ENCODE data around the gene CLEC16A. TPM values are rescaled to one million over a fixed set of nuclear protein-coding genes. Genes with fewer than 3 reads are reported as not detected.

CLEC16A gene
- polyA plus RNA-seq, 3 donors: 3.4 to 12.0 (median 5.8) TPM

- no peaks in the 10 kb centered on the region for H3K9me3 ChIP-seq (replicated peaks in 1 of 2; ENCODE audit: control insufficient read depth in 1 of 2, insufficient read depth in 1 of 2, low read length in 2 of 2)
- no peaks in the 10 kb centered on the region for H3K9me3 Mint-ChIP-seq
- intact Hi-C loops (cut with micrococcal nuclease): no loop called here
- no peak for DNase-seq
- peaks cover 17% of the 10 kb centered on the region for H3K4me1 Mint-ChIP-seq
- H3K9ac ChIP-seq (ENCODE audit: insufficient read depth, low read length, poor library complexity, severe bottlenecking): no peak overlapping the region
- H3K4me2 ChIP-seq (replicated peaks; ENCODE audit: extremely low read depth, low read length, poor library complexity, severe bottlenecking): no peak overlapping the region
- WGBS (ENCODE audit: insufficient coverage): no CpG with 5 or more reads among the region's 5 CpGs
- no peak overlapping the region for H3K27ac ChIP-seq (ENCODE audit: low read depth in 1 of 2, low read length in 2 of 2)
- H3K4me1 ChIP-seq (ENCODE audit: control insufficient read depth in 1 of 2, insufficient read depth in 2 of 2, low read length in 2 of 2): peaks cover 16 to 18% of the 10 kb centered on the region in 2 donors
- no peak overlapping the region for H3K4me3 ChIP-seq (replicated peaks in 1 of 3; ENCODE audit: low read depth in 2 of 3, low read length in 3 of 3)
- H3K27me3 Mint-ChIP-seq (ENCODE audit: low read depth in 3 of 3): peaks cover 0 to 3% (median 0%) of the 10 kb centered on the region in 3 donors
- no peak for TF ChIP-seq CTCF (IDR thresholded peaks at IDR 0.05)
- H3K27me3 ChIP-seq (ENCODE audit: control insufficient read depth in 2 of 2, insufficient read depth in 2 of 2, low read length in 2 of 2): no peaks in the 10 kb centered on the region
- H3K36me3 Mint-ChIP-seq: peaks cover 29 to 37% of the 10 kb centered on the region in 2 donors
- H2AFZ ChIP-seq (ENCODE audit: insufficient read depth, low read depth, low read length, poor library complexity, severe bottlenecking): no peak overlapping the region
- peaks cover 12 to 36% of the 10 kb centered on the region in 2 donors for H3K36me3 ChIP-seq (replicated peaks in 1 of 2; ENCODE audit: control insufficient read depth in 1 of 2, insufficient read depth in 2 of 2, low read length in 2 of 2)
- no peak overlapping the region for H3K4me3 Mint-ChIP-seq
- H4K20me1 ChIP-seq (ENCODE audit: insufficient read depth, low read length): peaks cover 3% of the 10 kb centered on the region
- no peak overlapping the region for H3K27ac Mint-ChIP-seq
- H3K79me2 ChIP-seq (ENCODE audit: insufficient read depth, low read length): no peaks in the 10 kb centered on the region
Measured at GRCh38 chr16:11117576-11118211, 173.3 kb downstream of the CLEC16A start.

GRCh38 chr16:11118479-11118878, 174.1 kb downstream of the CLEC16A start:
- H3K4me1 ChIP-seq (ENCODE audit: control insufficient read depth in 1 of 2, insufficient read depth in 2 of 2, low read length in 2 of 2): peaks cover 16 to 18% of the 10 kb centered on the region in 2 donors
- no peaks in the 10 kb centered on the region for H3K9me3 ChIP-seq (replicated peaks in 1 of 2; ENCODE audit: control insufficient read depth in 1 of 2, insufficient read depth in 1 of 2, low read length in 2 of 2)
- H3K4me3 Mint-ChIP-seq: no peak overlapping the region
- peaks cover 0 to 3% (median 0%) of the 10 kb centered on the region in 3 donors for H3K27me3 Mint-ChIP-seq (ENCODE audit: low read depth in 3 of 3)
- H3K27ac Mint-ChIP-seq: no peak overlapping the region
- no peaks in the 10 kb centered on the region for H4K20me1 ChIP-seq (ENCODE audit: insufficient read depth, low read length)
- H3K27ac ChIP-seq (ENCODE audit: low read depth in 1 of 2, low read length in 2 of 2): no peak overlapping the region
- H3K4me2 ChIP-seq (replicated peaks; ENCODE audit: extremely low read depth, low read length, poor library complexity, severe bottlenecking): no peak overlapping the region
- peaks cover 13 to 44% of the 10 kb centered on the region in 2 donors for H3K36me3 ChIP-seq (replicated peaks in 1 of 2; ENCODE audit: control insufficient read depth in 1 of 2, insufficient read depth in 2 of 2, low read length in 2 of 2)
- H3K4me3 ChIP-seq (replicated peaks in 1 of 3; ENCODE audit: low read depth in 2 of 3, low read length in 3 of 3): no peak overlapping the region
- 80% methylated on average over 1 of the region's 2 CpGs for WGBS (ENCODE audit: insufficient coverage)
- intact Hi-C loops (cut with micrococcal nuclease): no loop called here
- peaks cover 35 to 45% of the 10 kb centered on the region in 2 donors for H3K36me3 Mint-ChIP-seq
- no peak overlapping the region for H3K9ac ChIP-seq (ENCODE audit: insufficient read depth, low read length, poor library complexity, severe bottlenecking)
- H3K79me2 ChIP-seq (ENCODE audit: insufficient read depth, low read length): no peaks in the 10 kb centered on the region
- no peaks in the 10 kb centered on the region for H3K27me3 ChIP-seq (ENCODE audit: control insufficient read depth in 2 of 2, insufficient read depth in 2 of 2, low read length in 2 of 2)
- H2AFZ ChIP-seq (ENCODE audit: insufficient read depth, low read depth, low read length, poor library complexity, severe bottlenecking): no peak overlapping the region
- H3K4me1 Mint-ChIP-seq: peaks cover 17% of the 10 kb centered on the region
- DNase-seq: no peak
- H3K9me3 Mint-ChIP-seq: no peaks in the 10 kb centered on the region
- no peak for TF ChIP-seq CTCF (IDR thresholded peaks at IDR 0.05)

All from CD14-positive monocyte (primary cell).